Adrenal gland (tissue), 12 donors: Measurements from ENCODE around the gene SLC16A1. TPM values are rescaled to one million over a fixed set of nuclear protein-coding genes. Genes with fewer than 3 reads are reported as not detected.

ENCODE experiments used
- DNase-seq, 7 donors: peaks; one replicate each; pipeline ENCODE4 v3.0.0-alpha.2; 2019 to 2020
- H3K27ac ChIP-seq, 5 donors: fragments of 200-600 bp; sonication (generic) in 4 of 5; 1 replicate in 3 of 5; 2 replicates in 2 of 5; pipeline versions ENCODE4 v1.5.1 to v1.8.0; 2016 to 2020; ENCODE audit warnings: mild to moderate bottlenecking in 1 of 5
- H3K27me3 ChIP-seq: fragments of 200-600 bp; 2 replicates; pipeline ENCODE4 v1.8.0; 2021
- H3K36me3 ChIP-seq, 2 donors: fragments of 200-600 bp; replicated peaks in 1 of 2; 1 replicate in 1 of 2; 2 replicates in 1 of 2; pipeline versions ENCODE4 v1.5.1 to v1.8.0; 2018 to 2022
- H3K4me1 ChIP-seq, 2 donors: fragments of 200-600 bp; replicated peaks in 1 of 2; 1 replicate in 1 of 2; 2 replicates in 1 of 2; pipeline versions ENCODE4 v1.5.1 to v1.8.0; 2018 to 2021
- H3K4me3 ChIP-seq, 4 donors: fragments of 200-600 bp; sonication (generic) in 3 of 4; one replicate each; pipeline ENCODE4 v1.5.1; 2016 to 2018
- H3K9me3 ChIP-seq, 3 donors: fragments of 200-600 bp; sonication (generic) in 1 of 3; replicated peaks in 1 of 3; 1 replicate in 2 of 3; 2 replicates in 1 of 3; pipeline versions ENCODE4 v1.5.1 to v1.8.0; 2016 to 2021
- CTCF ChIP-seq, 6 experiments: fragments of 450-650 bp in 4 of 6; fragments of 200-600 bp in 2 of 6; sonication (generic) in 1 of 6; IDR thresholded peaks; 1 replicate in 5 of 6; 2 replicates in 1 of 6; pipeline versions ENCODE4 v1.5.1 to v1.8.0; 2016 to 2021; ENCODE audit warnings: antibody characterized with exemption in 6 of 6, mild to moderate bottlenecking in 2 of 6, moderate library complexity in 1 of 6
- POLR2A ChIP-seq, 2 donors: fragments of 450-650 bp; IDR thresholded peaks; one replicate each; pipeline ENCODE4 v1.6.1; 2017; ENCODE audit warnings: antibody characterized with exemption in 2 of 2, mild to moderate bottlenecking in 2 of 2, moderate library complexity in 1 of 2
- WGBS, 4 donors: extraction: QIAGEN DNeasy Blood & Tissue Kit in 2 of 4; methylation state at CpG; one replicate each; pipeline versions ENCODE4 v1.1.5 to v1.1.7; 2013 to 2017; 5-methylcytosine and 5-hydroxymethylcytosine counted together
- intact Hi-C, 2 donors: fragments of 100-400 bp; cut with DNase I; formaldehyde crosslinking; loops; one replicate each; pipeline versions ENCODE4 v1.14.1 to v1.15.0; 2022 to 2023
- polyA plus RNA-seq, 3 donors: library from polyadenylated mRNA; stranded (reverse); fragments of 200-250 nt in 2 of 3; fragments of 350-450 nt in 1 of 3; fragmentation: Illumina TruSeq in 1 of 3; extraction: RNeasy Lipid Tissue Mini Kit (QIAGEN cat#74804) in 1 of 3; gene quantifications; one replicate each; pipeline ENCODE4 v1.2.3, GENCODE V29; 2013 to 2014
- total RNA-seq, 9 donors: library from RNA; depleted of rRNA in 4 of 9; stranded (reverse); fragments of >200 nt in 4 of 9; fragments of 120-200 nt in 1 of 9; fragmentation: NEBNext Ultra II Directional in 1 of 9; extraction: Animal tissue kit (Norgen Biotek cat#: 25700) in 1 of 9; gene quantifications; one replicate each; pipeline versions ENCODE4 v1.1.0 to v1.2.4, GENCODE V29; 2013 to 2023
- donor health status: healthy with polysubstance abuse.
- donor health status: Bipolar disorder and iron deficiency.
- donor health status: DM: yes; HTN: yes; CAD: no.
- donor health status: DM: no; HTN: no; CAD: no.
- donor health status: DM: no; HTN: no; CAD: no.
- donor health status: DM: yes; HTN: yes; CAD: no.

Gene SLC16A1
- total and polyA plus RNA-seq, 12 donors = 6.0 to 67.9 (median 27.5) TPM

GRCh38 chr1:112904071-112904830, 51.7 kb downstream of the SLC16A1 start:
- TF ChIP-seq POLR2A (IDR thresholded peaks at IDR 0.05) (no peak), CTCF (IDR thresholded peaks at IDR 0.05) (no peak)
- Histone ChIP-seq H3K4me3 (no peak overlapping the region), H3K27me3 (no peaks in the 10 kb centered on the region), H3K4me1 (peaks cover 0 to 16% of the 10 kb centered on the region in 2 donors), H3K36me3 (no peaks in the 10 kb centered on the region), H3K9me3 (no peaks in the 10 kb centered on the region), H3K27ac (peak overlapping the region in 1 of 5 donors; percentile 17)
- DNase-seq = no peak
- intact Hi-C loops = no loop called here
- 56 to 72% (median 66%) methylated on average over 5 of the region's 5 CpGs for WGBS, 4 donors

DNA sequence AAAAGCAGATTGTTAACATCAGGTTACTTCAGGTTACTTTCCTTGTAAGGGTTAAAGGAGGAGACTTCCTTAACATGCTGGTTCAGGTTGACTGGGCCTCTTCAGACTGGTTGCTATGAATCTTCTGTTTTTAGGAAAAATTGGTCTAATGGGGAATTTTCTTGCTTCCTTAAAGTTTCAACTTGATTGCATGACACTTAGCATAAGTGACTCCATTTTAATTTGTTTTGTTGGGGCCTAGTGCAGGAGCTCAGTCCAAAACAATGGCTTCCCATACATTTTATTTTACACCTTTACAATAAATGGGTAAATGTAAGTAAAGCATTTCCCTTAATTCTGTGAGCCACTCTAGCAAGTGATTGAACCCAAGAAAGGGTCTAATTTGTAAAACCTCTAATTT, 53.8 kb downstream of the SLC16A1 start:
- intact Hi-C loops = no loop called here
- Histone ChIP-seq H3K9me3 (no peaks in the 10 kb centered on the region), H3K4me3 (no peak overlapping the region), H3K27me3 (no peaks in the 10 kb centered on the region), H3K4me1 (peaks cover 0 to 16% of the 10 kb centered on the region in 2 donors), H3K27ac (no peak overlapping the region), H3K36me3 (no peaks in the 10 kb centered on the region)
- no peak for TF ChIP-seq CTCF (IDR thresholded peaks at IDR 0.05)
- no peak for TF ChIP-seq POLR2A (IDR thresholded peaks at IDR 0.05)
- DNase-seq = no peak

DNA sequence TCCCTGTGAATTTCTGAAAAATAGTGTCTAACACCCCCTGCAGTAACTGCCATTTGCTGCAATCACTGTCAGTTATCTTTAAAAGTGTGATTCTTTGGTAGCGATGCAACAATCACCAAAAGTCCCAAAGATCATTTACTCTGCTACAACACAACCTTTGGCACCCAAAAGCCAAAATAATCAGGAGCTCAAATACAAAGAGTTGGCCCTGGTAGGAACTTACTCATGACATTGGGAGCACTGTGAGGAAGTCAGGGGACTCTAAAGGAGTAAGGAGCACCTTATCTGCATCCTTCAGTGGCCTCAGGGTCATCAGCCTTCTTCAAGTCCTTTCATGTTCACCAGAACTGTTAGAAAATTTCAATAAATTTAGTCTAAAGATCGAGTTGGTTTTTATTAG, 54.6 kb downstream of the SLC16A1 start:
- no peaks in the 10 kb centered on the region for H3K36me3 ChIP-seq
- no peaks in the 10 kb centered on the region for H3K9me3 ChIP-seq
- TF ChIP-seq POLR2A (IDR thresholded peaks at IDR 0.05) (no peak), CTCF (IDR thresholded peaks at IDR 0.05) (no peak)
- no peak for DNase-seq
- intact Hi-C loops = no loop called here
- peaks cover 0 to 16% of the 10 kb centered on the region in 2 donors for H3K4me1 ChIP-seq
- H3K27me3 ChIP-seq = no peaks in the 10 kb centered on the region
- H3K4me3 ChIP-seq = no peak overlapping the region
- WGBS, 4 donors = 64 to 67% (median 67%) methylated on average over 2 of the region's 2 CpGs
- no peak overlapping the region for H3K27ac ChIP-seq

DNA sequence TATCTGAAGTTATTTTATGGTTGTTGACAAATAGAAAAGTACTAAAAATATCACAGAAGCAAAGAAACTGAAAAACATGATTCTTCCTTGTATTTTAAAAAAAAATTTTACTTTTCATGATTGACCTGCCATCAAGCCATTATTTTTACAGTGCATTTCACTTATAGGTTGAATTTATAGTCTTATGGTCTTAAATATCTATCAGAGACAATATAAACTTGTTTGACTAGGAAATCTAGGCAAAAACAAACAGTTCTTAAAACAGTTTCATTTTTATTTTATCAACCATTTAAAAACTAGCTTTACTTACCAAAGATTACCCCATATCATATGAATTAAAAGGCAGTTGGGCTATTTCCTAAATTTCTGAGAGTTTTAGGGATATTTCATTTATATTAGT, 59.2 kb downstream of the SLC16A1 start:
- H3K27me3 ChIP-seq = no peaks in the 10 kb centered on the region
- DNase-seq = no peak
- no peak overlapping the region for H3K4me3 ChIP-seq
- H3K9me3 ChIP-seq = no peaks in the 10 kb centered on the region
- no peaks in the 10 kb centered on the region for H3K36me3 ChIP-seq
- no peaks in the 10 kb centered on the region for H3K4me1 ChIP-seq
- intact Hi-C loops = no loop called here
- H3K27ac ChIP-seq = no peak overlapping the region
- no peak for TF ChIP-seq CTCF (IDR thresholded peaks at IDR 0.05)
- no peak for TF ChIP-seq POLR2A (IDR thresholded peaks at IDR 0.05)
